HG02623 (cell line): ENCODE results near the gene ANKRD11.
"Not testable (repeated sequence)": the region's sequence is repeated elsewhere in the genome, so short reads cannot be mapped to it uniquely, and the experiment has no call there.

Experiments
- ATAC-seq: cut with Tn5 transposase; IDR thresholded peaks from one replicate; pipeline ENCODE4 v1.9.1; 2021; ENCODE audit warnings: moderate library complexity; ENCODE audit not compliant: unreplicated experiment

The ANKRD11 gene

GRCh38 chr16:89274561-89275283 lies 215.6 kb downstream of the ANKRD11 start:
- no peak for ATAC-seq

- ATAC-seq = no peak
These were observed 216.5 kb downstream of the ANKRD11 start for GRCh38 chr16:89273741-89274472.

DNA sequence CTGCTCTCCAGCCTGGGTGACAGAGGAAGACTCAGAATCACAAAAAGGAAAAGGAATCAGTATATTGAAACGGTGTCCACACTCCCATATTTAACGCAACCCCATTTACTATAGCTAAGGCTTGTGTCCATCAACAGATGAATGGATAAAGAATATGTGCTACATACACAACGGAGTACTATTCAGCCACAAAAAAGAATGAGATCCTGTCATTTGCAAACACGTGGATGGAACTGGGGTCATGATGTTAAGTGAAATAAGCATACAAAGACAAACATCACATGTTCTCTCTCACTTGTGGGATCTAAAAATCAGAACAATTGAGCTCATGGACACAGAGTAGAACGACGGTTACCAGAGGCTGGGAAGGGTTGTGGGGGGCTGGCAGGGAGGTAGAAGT lies 217.7 kb downstream of the ANKRD11 start:
- no peak for ATAC-seq

DNA sequence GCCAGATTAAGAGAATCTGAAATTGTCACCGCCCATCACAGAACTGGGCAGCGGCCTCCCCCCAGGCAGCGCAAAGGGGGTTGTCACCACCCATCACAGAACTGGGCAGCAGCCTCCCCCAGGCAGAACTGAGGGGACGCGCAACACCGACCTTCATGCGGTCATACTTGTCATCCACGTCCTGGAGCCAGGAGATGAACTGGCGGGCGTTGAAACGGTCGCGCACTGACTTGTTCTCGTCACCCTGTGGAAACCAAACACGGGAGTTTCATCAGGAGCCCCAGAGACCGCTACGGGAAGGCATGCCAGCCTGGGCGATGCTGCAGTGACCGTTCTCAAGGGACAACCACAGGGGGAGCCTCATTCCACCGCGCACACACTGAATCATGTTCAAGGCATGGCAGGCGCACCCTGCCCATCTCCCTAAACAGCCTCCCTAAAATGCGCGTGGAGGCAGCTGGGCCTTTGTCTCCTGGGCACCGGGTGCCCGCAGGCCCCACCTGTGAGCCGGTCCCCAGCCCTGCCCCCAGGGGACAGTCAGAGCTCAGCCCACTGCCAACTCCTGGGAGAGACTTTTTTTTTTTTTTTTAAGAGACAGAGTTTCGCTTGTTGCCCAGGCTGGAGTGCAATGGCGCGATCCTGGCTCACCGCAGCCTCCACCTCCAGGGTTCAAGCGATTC lies 219.6 kb downstream of the ANKRD11 start:
- no peak for ATAC-seq

DNA sequence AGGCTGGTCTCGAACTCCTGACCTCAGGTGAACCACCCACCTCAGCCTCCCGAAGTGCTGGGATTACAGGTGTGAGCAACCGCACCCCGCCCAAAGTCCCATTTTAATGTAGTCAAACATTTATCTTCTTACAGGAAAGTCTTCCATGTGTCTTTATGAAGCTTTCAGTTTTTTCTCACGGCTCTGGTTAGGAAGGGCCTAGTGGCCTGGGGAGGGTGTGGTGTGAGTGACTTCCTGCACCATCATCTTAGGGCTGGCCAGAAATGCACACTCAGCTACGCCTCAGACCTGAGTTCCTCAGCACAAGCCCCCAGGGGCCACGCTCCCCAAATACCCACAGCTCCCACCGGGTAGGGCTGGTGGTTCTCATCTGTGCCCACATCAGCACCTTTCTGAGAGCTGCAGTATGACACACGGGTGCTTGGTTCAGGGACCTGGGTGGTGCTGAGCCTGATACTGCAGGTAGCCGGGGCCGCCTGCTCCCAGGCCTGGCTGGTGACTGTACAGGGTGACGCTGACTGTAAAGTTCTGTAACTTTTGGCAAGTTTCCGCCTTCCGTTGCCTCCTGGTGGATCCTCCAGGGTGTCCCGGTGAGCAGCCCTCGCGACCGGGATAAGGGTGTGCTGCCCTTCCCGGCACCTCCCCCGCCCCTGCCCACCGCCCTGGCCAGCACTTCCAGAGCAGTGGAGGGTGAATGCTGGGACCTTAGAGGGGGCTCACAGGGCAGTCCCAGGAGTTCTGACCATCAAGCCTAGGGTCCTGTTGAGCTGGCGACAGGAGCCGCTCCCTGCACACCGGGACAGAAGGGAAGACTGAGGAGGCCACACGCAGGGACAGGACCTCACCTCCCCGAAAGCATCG lies 220.3 kb downstream of the ANKRD11 start:
- no peak for ATAC-seq

DNA sequence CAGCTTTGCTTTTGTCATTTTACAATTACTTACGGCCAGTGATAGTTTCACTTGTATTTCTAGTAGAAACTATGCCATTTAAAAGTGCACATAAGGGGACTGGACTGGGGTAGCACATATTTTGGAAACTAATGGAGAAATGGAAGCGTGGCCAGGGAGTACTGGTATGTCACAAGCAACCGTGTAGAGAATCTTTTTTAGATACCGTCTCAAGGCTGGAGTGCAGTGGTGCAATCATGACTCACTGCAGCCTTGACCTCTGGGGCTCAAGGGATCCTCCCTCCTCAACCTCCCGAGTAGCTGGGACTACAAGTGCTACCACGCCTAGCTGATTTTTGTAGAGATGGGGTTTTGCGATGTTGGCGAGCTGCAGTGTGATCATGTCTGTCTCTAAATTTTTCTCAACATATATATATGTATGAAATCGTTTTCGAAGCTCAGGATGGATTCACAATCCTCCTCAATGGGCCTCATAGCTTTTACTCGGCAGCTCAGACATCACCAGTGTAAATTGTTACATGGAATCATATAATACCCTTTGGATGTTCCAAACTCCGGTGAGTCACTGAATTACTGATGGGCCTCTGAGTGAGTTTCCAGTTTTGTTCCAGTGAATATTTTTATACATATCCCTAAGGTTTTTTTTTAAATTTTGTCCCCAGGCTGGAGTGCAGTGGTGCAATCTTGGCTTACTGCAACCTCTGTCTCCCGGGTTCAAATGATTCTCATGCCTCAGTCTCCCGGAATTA lies 221.2 kb downstream of the ANKRD11 start:
- no peak for ATAC-seq

- ATAC-seq = no peak
These were observed 221.8 kb downstream of the ANKRD11 start for GRCh38 chr16:89268585-89268984.

- ATAC-seq = not testable (repeated sequence)
These were observed 222.6 kb downstream of the ANKRD11 start for GRCh38 chr16:89267746-89268145.

DNA sequence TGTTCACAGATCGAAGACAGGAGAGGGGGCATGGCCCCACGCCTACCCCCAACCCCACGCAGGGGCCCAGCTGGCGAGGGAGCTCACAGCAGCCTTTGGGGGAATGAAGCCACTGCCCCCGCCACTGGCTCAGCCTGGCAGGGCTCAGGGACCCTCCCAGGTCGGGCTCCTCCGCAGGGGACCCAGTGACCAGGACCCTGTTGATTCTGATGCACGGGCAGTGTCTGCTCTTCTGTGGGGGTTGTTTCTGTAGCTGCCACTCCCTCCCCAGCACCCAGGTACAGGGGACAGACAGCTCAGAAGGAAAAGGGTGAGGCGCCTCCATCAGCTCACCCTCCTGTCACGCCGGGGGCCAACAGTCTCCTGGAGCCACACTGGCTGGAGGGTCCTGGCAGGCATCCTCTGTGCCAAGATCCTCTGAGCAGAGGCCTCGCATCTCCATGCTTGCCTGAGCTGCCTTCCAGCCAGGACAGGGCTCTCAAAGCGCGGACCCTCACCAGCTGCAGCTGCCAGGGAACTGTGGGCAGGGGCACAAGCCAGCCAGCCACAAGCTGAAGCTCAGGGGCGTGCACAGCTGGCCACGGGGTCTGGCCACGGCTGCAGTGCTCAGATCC lies 223.7 kb downstream of the ANKRD11 start:
- ATAC-seq = no peak

DNA sequence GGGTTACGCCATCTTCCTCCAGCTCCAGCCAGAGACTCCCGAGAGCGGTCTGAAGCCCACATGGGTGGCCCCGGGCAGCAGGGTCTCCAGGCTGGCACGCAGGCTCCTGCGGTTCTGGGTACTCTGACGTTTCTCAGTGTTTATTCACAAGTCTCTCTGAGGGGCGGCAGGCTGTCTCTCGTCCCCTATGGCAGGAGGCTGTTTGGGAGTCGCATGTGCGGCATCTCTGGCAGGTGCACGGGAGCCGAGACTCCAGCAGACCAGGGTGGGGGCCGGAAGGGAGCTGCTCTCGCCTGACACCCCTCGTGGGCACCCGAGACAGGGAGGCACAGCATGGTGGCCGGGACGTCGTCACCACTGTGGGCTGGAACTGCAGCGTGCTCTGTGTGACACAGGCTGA lies 224.7 kb downstream of the ANKRD11 start:
- no peak for ATAC-seq

GRCh38 chr16:89264800-89265550 lies 225.4 kb downstream of the ANKRD11 start:
- no peak for ATAC-seq

GRCh38 chr16:89261691-89262563 lies 228.4 kb downstream of the ANKRD11 start:
- ATAC-seq = no peak

DNA sequence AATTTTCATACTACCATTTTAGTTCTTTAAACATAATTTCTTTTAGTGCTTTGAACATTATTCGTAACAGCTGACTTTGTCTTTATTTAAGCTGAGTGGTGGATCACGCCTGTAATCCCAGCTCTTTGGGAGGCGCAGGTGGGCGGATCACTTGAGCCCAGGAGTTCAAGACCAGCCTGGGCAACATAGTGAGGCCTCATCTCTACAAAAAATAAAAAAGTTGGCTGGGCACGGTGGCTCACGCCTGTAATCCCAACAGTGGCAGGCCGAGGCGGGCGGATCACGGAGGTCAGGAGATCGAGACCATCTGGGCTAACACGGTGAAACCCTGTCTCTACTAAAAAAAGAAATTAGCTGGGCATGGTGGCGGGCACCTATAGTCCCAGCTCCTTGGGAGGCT lies 230.5 kb downstream of the ANKRD11 start:
- not testable (repeated sequence) for ATAC-seq

DNA sequence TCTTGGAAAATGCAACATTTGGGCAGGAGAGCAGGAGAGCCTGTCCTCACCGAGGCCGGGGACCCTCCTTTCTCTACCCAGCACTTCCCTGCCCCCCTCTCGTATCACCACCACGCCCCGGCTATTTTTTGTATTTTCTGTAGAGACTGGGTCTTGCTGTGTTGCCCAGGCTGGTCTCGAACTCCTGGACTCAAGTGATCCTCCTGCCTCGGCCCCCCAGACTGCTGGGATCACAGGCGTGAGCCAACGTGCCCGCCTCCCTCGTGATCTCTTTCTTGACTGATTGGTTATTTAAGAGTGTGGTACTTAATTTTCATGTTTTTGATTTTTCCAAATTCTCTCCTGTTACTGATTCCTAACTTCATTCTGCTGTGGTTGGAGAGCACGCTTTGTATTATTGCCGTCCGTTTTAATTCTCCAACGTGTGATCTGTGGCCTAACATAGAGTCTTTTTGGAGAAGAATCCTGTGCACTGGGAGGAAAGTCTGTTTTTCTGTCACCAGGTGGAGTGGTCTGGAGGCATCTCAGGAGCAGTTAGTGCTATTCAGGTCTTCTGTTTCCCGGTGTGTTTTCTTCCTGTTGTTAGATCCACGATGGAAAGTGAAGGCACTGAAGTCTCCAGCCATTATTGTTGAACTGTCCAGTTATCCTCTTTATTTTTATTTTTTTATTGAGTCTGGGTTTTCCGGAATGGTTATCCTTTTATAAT lies 232.4 kb downstream of the ANKRD11 start:
- no peak for ATAC-seq

DNA sequence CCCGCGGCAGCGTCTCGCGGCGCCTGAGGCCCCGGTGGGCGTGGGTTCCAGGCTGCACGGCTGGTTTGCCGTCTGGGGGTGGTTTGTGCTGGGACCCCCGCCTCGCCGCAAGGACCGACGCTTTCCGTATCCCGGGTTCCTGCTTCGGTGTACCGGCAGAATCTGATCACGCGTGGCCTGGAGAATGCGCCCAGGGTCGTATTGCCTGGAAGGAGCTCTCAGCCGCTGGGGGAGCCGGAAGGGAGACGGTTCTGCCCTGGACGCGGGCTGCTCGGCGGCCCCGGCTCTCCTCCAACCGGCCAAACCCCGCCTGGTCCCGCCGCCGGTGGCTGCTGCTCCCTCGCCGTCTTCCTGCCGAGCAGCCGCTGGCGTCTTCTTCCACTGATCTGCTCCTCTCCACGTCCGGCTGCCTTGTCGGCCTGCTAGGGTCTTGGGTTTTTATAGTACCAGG lies 233.1 kb downstream of the ANKRD11 start:
- no peak for ATAC-seq

- no peak for ATAC-seq
These were observed 233.6 kb downstream of the ANKRD11 start for GRCh38 chr16:89256651-89257254.
